SK-N-SH (cell line): Measurements from ENCODE around the gene FBXW8. TPM values are rescaled to one million over a fixed set of nuclear protein-coding genes. Genes with fewer than 3 reads are reported as not detected.

ENCODE experiments used
- CTCF ChIA-PET: fragments of 300-600, 350-600 bp; formaldehyde crosslinking; extraction: SDS; loops from one replicate; lab custom pipeline; 2021; lab: Yijun Ruan, JAX
- POLR2A ChIA-PET: fragments of 350-600 bp; sonication (Branson Sonifier 250); formaldehyde crosslinking; extraction: SDS; loops from one replicate; lab custom pipeline; 2020; ENCODE audit warnings: antibody characterized with exemption, inconsistent platforms; lab: Yijun Ruan, JAX
- DNase-seq: peaks from one replicate; pipeline ENCODE4 v3.0.0; 2012
- H2AFZ ChIP-seq: fragments of 200-600 bp; sonication (generic); 2 replicates; pipeline ENCODE4 v1.8.1; 2016; ENCODE audit warnings: antibody characterized with exemption, mild to moderate bottlenecking, low read depth
- H3F3A ChIP-seq: fragments of 200-600 bp; sonication (generic); replicated peaks from 2 replicates; pipeline ENCODE3; 2016; ENCODE audit warnings: antibody characterized with exemption, mild to moderate bottlenecking; ENCODE audit not compliant: insufficient read depth
- H3K27ac ChIP-seq, 2 experiments: fragments of 200-500 bp in 1 of 2; fragments of 200-600 bp in 1 of 2; sonication (Bioruptor generic) in 1 of 2; sonication (generic), shearing (Covaris generic) in 1 of 2; 2 replicates each; pipeline versions ENCODE4 v1.5.1 to v1.6.1; 2014 to 2016; ENCODE audit warnings: low read depth in 2 of 2, inconsistent platforms in 1 of 2, low read length in 1 of 2, mild to moderate bottlenecking in 1 of 2, mixed read lengths in 1 of 2
- H3K27me3 ChIP-seq: fragments of 200-600 bp; sonication (generic), shearing (Covaris generic); 2 replicates; pipeline ENCODE4 v1.6.1; 2016; ENCODE audit warnings: mixed run types; ENCODE audit not compliant: insufficient read depth
- H3K36me3 ChIP-seq, 2 experiments: fragments of 200-500 bp in 1 of 2; fragments of 200-600 bp in 1 of 2; sonication (Bioruptor generic) in 1 of 2; sonication (generic) in 1 of 2; replicated peaks in 1 of 2; 2 replicates each; pipeline versions ENCODE3 to v1.5.1; 2014 to 2016; ENCODE audit warnings: low read length in 1 of 2, mild to moderate bottlenecking in 1 of 2; ENCODE audit not compliant: insufficient read depth in 2 of 2, control insufficient read depth in 1 of 2
- H3K4me1 ChIP-seq, 2 experiments: fragments of 200-500 bp in 1 of 2; fragments of 200-600 bp in 1 of 2; sonication (Bioruptor generic) in 1 of 2; sonication (generic), shearing (Covaris generic) in 1 of 2; 2 replicates each; pipeline versions ENCODE4 v1.5.1 to v1.6.1; 2014 to 2016; ENCODE audit warnings: low read depth in 1 of 2, low read length in 1 of 2, mixed run types in 1 of 2; ENCODE audit not compliant: insufficient read depth in 2 of 2, control insufficient read depth in 1 of 2
- H3K4me2 ChIP-seq: fragments of 200-600 bp; sonication (generic), shearing (Covaris generic); 2 replicates; pipeline ENCODE4 v1.6.1; 2017; ENCODE audit warnings: mixed run types
- H3K4me3 ChIP-seq, 2 experiments: fragments of 200-500 bp in 1 of 2; fragments of 200-600 bp in 1 of 2; sonication (Bioruptor generic) in 1 of 2; sonication (generic), shearing (Covaris generic) in 1 of 2; 2 replicates each; pipeline versions ENCODE4 v1.5.1 to v1.8.1; 2014 to 2016; ENCODE audit warnings: low read depth in 2 of 2, inconsistent platforms in 1 of 2, low read length in 1 of 2, mild to moderate bottlenecking in 1 of 2, mixed read lengths in 1 of 2, moderate library complexity in 1 of 2
- H3K79me2 ChIP-seq: fragments of 200-600 bp; sonication (generic); 2 replicates; pipeline ENCODE4 v1.8.1; 2017; ENCODE audit warnings: mild to moderate bottlenecking; ENCODE audit not compliant: insufficient read depth
- H3K9ac ChIP-seq: fragments of 200-600 bp; sonication (generic); 2 replicates; pipeline ENCODE4 v1.6.1; 2017; ENCODE audit warnings: mixed run types
- H3K9me2 ChIP-seq: fragments of 200-600 bp; sonication (generic); 2 replicates; pipeline ENCODE4 v1.6.1; 2017; ENCODE audit warnings: mixed run types
- H3K9me3 ChIP-seq: fragments of 200-600 bp; sonication (generic); 2 replicates; pipeline ENCODE4 v1.6.1; 2017; ENCODE audit warnings: mixed run types, mild to moderate bottlenecking, moderate library complexity
- H4K20me1 ChIP-seq: fragments of 200-600 bp; sonication (generic); 2 replicates; pipeline ENCODE4 v1.6.1; 2017; ENCODE audit warnings: mild to moderate bottlenecking, mixed run types; ENCODE audit not compliant: insufficient read depth
- CHD2 ChIP-seq: fragments of 150-350 bp; IDR thresholded peaks from 2 replicates; pipeline ENCODE4 v1.6.1; 2018; ENCODE audit warnings: low read length; ENCODE audit not compliant: partially characterized antibody
- ELF1 ChIP-seq: IDR thresholded peaks from 2 replicates; pipeline ENCODE4 v1.4.0; 2012
- EP300 ChIP-seq, 2 experiments: IDR thresholded peaks; 2 replicates each; pipeline versions ENCODE4 v1.4.0 to v1.6.1; 2012; ENCODE audit warnings: borderline replicate concordance in 1 of 2, low read depth in 1 of 2, low read length in 1 of 2
- EZH2phosphoT487 ChIP-seq: fragments of 200-600 bp; sonication (generic); IDR thresholded peaks from 2 replicates; pipeline ENCODE4 v1.6.1; 2017; ENCODE audit warnings: low read depth, mixed run types, mild to moderate bottlenecking, antibody characterized with exemption, moderate library complexity, borderline replicate concordance
- FOSL2 ChIP-seq: IDR thresholded peaks from 2 replicates; pipeline ENCODE4 v1.4.0; 2012; ENCODE audit warnings: low read depth, mild to moderate bottlenecking, moderate library complexity, borderline replicate concordance
- GABPA ChIP-seq: IDR thresholded peaks from 2 replicates; pipeline ENCODE4 v1.4.0; 2012; ENCODE audit warnings: low read depth, mild to moderate bottlenecking
- JUND ChIP-seq: IDR thresholded peaks from 2 replicates; pipeline ENCODE4 v1.4.0; 2012
- NRF1 ChIP-seq: IDR thresholded peaks from 2 replicates; pipeline ENCODE4 v1.6.1; 2012; ENCODE audit warnings: low read depth, mild to moderate bottlenecking, low read length
- POLR2AphosphoS5 ChIP-seq: IDR thresholded peaks from 2 replicates; pipeline ENCODE4 v1.6.1; 2012; ENCODE audit warnings: low read depth, low read length
- RCOR1 ChIP-seq: fragments of 150-350 bp; IDR thresholded peaks from 2 replicates; pipeline ENCODE4 v1.6.1; 2017; ENCODE audit warnings: antibody characterized with exemption, low read length
- REST ChIP-seq: IDR thresholded peaks from 2 replicates; pipeline ENCODE4 v1.6.1; 2012; ENCODE audit warnings: mild to moderate bottlenecking, low read depth, low read length, moderate library complexity
- RFX5 ChIP-seq: IDR thresholded peaks from 2 replicates; pipeline ENCODE4 v1.6.1; 2012; ENCODE audit warnings: mild to moderate bottlenecking, improper control_type of control experiment, low read length
- RXRA ChIP-seq: IDR thresholded peaks from 2 replicates; pipeline ENCODE4 v1.4.0; 2012; ENCODE audit warnings: low read depth, mild to moderate bottlenecking, borderline replicate concordance
- SIN3A ChIP-seq: IDR thresholded peaks from 2 replicates; pipeline ENCODE4 v1.6.1; 2012; ENCODE audit warnings: low read depth, mild to moderate bottlenecking, low read length, moderate library complexity, borderline replicate concordance
- TAF1 ChIP-seq: IDR thresholded peaks from 2 replicates; pipeline ENCODE4 v1.6.1; 2012; ENCODE audit warnings: low read depth, mild to moderate bottlenecking, low read length, moderate library complexity, borderline replicate concordance
- TEAD4 ChIP-seq: IDR thresholded peaks from 2 replicates; pipeline ENCODE4 v1.4.0; 2012; ENCODE audit warnings: mild to moderate bottlenecking, borderline replicate concordance; ENCODE audit not compliant: insufficient read depth
- USF1 ChIP-seq: IDR thresholded peaks from 2 replicates; pipeline ENCODE4 v1.4.0; 2012; ENCODE audit warnings: low read depth, borderline replicate concordance
- USF2 ChIP-seq: fragments of 150-350 bp; IDR thresholded peaks from 2 replicates; pipeline ENCODE4 v1.6.1; 2017; ENCODE audit warnings: antibody characterized with exemption, low read length, low read depth, borderline replicate concordance
- YY1 ChIP-seq: IDR thresholded peaks from 2 replicates; pipeline ENCODE4 v1.4.0; 2012; ENCODE audit warnings: low read depth, mild to moderate bottlenecking
- ZBTB33 ChIP-seq: IDR thresholded peaks from 2 replicates; pipeline ENCODE4 v1.4.0; 2012; ENCODE audit warnings: low read depth, borderline replicate concordance
- WGBS: methylation state at CpG from one replicate; pipeline ENCODE4 v1.1.6; 2017; ENCODE audit warnings: low lambda C conversion rate; 5-methylcytosine and 5-hydroxymethylcytosine counted together
- polyA plus RNA-seq, 3 experiments: library from polyadenylated mRNA; depleted of rRNA; stranded (reverse); fragments of >200 nt; gene quantifications; 2 replicates each; pipeline ENCODE4 v1.2.3, GENCODE V29; 2012

Gene FBXW8
- polyA plus RNA-seq, 1 of the 3 experiments (the other 2 are of a cell fraction), result 15.6 TPM

- no peaks in the 10 kb centered on the region for H3K27me3 ChIP-seq
- H3K4me3 ChIP-seq, result no peak overlapping the region
- H3K4me1 ChIP-seq, result peaks cover 1 to 10% of the 10 kb centered on the region in 2 experiments; a peak in 2 of 4 replicates
- no peak for TF ChIP-seq RFX5
- TF ChIP-seq SIN3A, result no peak
- TF ChIP-seq FOSL2, result no peak
- no peak for TF ChIP-seq POLR2AphosphoS5
- no peak for TF ChIP-seq NRF1
- TF ChIP-seq USF2, result no peak
- TF ChIP-seq YY1, result no peak
- TF ChIP-seq ELF1, result no peak
- TF ChIP-seq EZH2phosphoT487, result no peak
- TF ChIP-seq TAF1, result no peak
- no peak for TF ChIP-seq GABPA
- TF ChIP-seq RXRA, result no peak
- no peak for TF ChIP-seq CHD2
- TF ChIP-seq EP300 (IDR thresholded peaks at IDR 0.05; ENCODE audit: borderline replicate concordance in 1 of 2, low read depth in 1 of 2, low read length in 1 of 2), result no peak
- TF ChIP-seq JUND, result no peak
- TF ChIP-seq RCOR1, result no peak
- TF ChIP-seq ZBTB33, result no peak
- no peak for TF ChIP-seq REST
- TF ChIP-seq TEAD4, result no peak
- TF ChIP-seq USF1, result no peak
- peaks cover 91% of the 10 kb centered on the region for H3K79me2 ChIP-seq
- ChIA-PET POLR2A (no interaction called here), CTCF (no interaction called here)
- peaks cover 5% of the 10 kb centered on the region for H3F3A ChIP-seq
- H4K20me1 ChIP-seq, result peaks cover 58% of the 10 kb centered on the region
- no peaks in the 10 kb centered on the region for H3K9me3 ChIP-seq
- no peak overlapping the region for H3K9ac ChIP-seq
- no peak overlapping the region for H3K27ac ChIP-seq
- DNase-seq, result no peak
- H3K36me3 ChIP-seq, result peaks cover 20 to 35% of the 10 kb centered on the region in 2 experiments
- WGBS, result 80% methylated on average over 9 of the region's 9 CpGs
- H2AFZ ChIP-seq, result no peak overlapping the region
- H3K9me2 ChIP-seq, result no peaks in the 10 kb centered on the region
- H3K4me2 ChIP-seq, result no peak overlapping the region
Observed at GRCh38 chr12:116927244-116927940, 16.6 kb downstream of the FBXW8 start.
